NCI-H2107 (cell line): ENCODE results near the gene KLHL9.

Experiments
- DNase-seq: peaks from one replicate; lab custom pipeline; 2025; lab: John Stamatoyannopoulos, UW

Gene KLHL9

DNA sequence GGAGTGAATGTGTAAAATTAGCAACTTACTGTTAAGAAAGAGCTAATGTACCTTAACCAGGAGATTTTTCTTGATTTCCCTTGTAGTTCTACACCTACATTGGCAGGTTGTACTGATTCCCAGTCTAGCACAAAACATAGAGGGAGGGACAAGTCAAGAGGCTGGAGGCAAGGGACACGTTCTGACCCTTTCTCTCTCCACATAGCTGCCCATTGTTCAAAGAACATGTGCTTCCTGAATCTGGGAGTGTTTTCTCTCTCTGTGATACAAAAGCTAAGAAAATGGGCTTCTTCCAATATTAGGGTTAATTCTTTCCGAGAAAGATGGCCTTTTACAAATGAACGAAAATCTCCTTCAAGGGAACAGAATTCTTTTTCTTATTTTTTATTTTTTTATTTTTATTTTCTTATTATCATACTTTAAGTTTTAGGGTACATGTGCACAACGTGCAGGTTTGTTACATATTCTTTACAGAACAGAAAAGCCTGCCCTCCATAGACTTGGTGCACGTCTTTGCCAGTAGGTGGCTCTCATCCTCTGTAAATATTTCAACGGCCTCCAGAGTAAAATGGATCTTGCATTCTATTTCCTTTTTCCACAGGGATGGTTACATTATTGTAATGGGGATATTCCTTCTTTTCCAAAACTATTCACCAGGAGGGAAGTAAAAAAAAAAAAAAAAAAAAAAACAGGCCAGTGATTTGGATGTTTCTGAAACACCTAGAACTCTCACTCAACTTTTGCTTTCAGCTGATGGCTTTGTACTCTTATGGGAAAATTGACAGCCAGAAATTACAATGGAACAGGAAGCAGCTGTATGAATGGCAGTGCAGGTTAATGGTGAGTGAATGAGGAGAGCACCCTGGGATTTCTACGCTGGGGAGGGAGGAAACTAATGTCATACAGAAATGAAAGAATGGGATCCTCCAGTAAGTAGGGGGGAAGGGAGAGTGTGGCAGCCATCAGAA, 17.0 kb downstream of the KLHL9 start:
- DNase-seq, result peak; percentile 5

DNA sequence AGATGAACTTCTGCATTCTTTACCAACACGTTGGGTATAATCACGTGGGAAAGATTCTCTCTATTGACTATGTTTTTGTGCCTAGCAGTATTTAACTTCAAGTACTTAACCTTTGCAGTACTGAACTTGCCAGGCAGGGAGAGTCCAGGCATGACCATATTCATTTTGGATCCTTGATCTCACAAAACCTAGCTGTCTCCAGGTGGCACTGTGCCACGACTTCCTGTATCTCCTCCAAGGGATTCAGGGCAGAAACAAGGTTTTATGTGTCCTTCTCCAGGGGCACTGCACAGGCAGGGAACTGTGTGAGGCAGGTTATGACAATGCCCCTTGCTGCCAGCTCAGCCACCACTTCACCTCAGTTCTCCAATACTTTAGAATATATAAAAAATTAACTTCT, 18.3 kb downstream of the KLHL9 start:
- no peak for DNase-seq

DNA sequence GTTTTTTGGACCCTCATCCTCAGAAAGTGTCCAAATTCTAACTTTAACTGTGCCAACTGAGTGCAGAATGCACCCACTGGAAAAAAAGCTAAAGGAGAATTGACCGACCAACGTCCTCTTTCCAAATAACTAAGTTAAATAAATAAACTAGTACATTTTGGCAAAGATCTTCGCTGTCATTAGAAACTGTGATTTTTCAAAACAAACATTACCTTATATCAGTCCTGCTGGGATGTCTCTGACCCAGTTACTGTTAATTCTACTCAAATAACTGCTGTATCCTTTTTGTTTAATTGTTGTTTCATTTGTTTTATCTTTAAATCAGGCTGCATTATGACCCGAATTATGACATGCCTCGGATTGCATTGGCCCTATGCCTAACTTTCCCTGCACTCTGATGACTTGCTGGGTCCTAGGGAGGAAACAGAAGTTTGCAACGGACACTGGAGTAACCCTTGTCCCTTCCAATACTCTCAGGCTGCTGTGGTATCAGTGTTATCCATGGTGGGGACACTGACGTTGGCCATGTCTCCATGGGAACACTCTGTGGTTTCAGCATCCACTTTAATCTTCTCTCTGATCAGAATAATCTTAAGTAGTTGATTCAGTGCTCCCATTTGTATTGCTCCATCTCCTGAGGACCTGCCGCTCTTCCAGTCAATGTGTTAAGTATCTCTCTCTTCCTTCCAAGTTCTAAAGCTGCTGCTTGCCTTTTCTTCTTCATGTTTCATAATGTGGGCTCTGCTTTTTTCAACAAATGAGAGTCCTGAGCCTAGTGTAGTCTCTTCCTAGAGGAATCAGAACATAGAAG, 19.0 kb downstream of the KLHL9 start:
- no peak for DNase-seq

- DNase-seq, result no peak
Observed at GRCh38 chr9:21314152-21314551, 21.1 kb downstream of the KLHL9 start.

GRCh38 chr9:21311889-21312288, 23.3 kb downstream of the KLHL9 start:
- DNase-seq, result no peak

GRCh38 chr9:21305213-21305612, 30.0 kb downstream of the KLHL9 start, which contains the start of gene IFNA5:
IFNA5 (minus strand) TSS chr9:21305313; CDS start chr9:21305256, 57 bp downstream.
- no peak for DNase-seq

DNA sequence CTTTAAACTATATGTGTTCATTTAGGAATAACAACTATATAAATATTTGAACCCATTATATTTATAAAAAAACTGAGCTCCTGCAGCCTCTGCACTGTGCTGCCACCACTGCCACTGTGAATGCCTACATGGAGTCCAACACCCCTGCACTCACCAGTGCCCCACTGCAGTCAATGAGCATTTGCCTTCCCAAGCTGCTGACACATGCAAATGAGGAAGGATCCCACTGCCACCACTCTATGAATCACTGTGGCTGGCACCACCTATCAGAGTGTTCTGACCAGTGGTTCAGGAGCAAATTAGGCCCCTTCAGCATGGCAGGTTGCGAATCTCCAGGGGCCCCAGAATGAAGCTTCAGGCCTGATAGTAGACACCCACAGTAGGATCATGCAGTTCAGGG, 39.2 kb downstream of the KLHL9 start:
- no peak for DNase-seq

- no peak for DNase-seq
Observed at GRCh38 chr9:21294904-21295538, 40.2 kb downstream of the KLHL9 start.

DNA sequence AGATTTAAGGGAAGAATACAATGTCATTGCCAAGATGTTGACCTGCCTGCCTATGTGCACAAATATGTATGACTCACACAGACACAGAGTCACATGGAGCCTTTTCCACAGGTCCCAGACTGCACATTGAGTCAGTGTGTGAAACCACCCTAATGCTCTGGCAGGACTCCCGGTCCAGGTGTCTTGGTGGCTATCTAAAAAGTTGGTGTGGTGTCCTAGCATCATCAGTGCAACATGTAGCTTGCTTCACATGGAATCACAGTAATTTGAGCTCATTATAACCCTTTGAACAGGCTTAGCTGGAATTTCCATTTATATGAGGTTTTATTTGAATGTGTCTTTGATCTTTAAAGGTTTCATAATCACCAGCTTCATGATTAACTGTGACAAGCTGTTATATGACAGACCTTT, 40.8 kb downstream of the KLHL9 start:
- no peak for DNase-seq

DNA sequence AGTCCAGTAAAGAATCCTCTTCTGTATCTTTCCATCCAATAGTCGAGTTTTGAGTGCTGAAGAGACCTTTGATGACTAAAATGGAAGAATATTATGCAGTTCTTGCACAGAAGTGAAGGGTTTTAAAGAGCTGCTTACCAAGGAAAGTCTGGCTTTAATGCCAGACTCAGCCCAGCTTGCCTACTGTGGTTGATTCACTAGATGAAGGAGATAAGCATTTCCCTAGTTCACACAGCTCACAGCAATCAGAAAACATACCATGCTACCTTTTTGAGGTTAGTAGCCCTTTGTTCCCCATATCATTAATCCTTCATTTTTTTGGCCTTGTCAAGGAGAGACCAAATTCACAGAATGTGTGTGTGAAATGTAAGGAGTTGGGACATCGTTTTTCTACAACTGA, 45.4 kb downstream of the KLHL9 start:
- no peak for DNase-seq

DNA sequence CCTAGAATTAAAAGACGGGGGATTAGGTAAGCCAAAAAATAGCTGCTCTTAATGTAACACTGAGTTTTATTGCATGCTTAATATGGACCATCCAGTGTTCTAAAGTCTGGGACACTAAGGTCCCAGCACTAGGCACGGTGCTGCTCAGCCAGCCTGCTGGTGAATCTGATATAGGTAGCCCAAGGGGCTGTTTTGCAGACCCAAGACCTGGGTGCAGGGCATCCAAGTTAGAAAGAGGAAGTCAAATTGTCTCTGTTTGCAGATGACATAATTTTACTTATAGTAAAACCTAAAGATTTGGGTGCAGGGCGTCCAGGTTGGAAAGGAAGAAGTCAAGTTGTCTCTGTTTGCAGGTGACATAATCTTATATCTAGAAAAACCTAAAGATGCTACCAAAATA, 47.9 kb downstream of the KLHL9 start:
- no peak for DNase-seq

DNA sequence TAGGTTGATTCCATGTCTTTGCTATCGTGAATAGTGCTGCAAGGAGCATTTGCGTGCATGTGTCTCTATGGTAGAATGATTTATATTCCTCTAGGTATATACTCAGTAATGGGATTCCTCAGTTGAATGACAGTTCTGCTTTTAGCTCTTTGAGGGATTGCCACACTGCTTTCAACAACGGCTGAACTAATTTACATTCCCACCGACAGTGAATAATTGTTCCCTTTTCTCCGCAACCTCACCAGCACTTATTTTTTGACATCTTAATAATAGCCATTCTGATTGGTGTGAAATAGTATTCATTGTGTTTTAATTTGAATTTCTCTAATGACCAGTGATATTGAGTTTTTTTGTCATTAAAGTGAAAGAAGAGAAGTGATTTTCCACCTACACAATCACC, 48.5 kb downstream of the KLHL9 start:
- no peak for DNase-seq

- DNase-seq, result no peak
Observed at GRCh38 chr9:21286099-21286498, 49.1 kb downstream of the KLHL9 start.

GRCh38 chr9:21281275-21281674, 53.9 kb downstream of the KLHL9 start:
- DNase-seq, result no peak
